Ascending aorta (tissue), 2 donors: ENCODE measurements around the gene CCDC149. TPM values are rescaled to one million over a fixed set of nuclear protein-coding genes. Genes with fewer than 3 reads are reported as not detected.

Experiments
- DNase-seq, 2 donors: peaks; one replicate each; pipeline ENCODE4 v3.0.0-alpha.2; 2019; ENCODE audit warnings: low spot score in 2 of 2
- H3K27ac ChIP-seq, 2 donors: fragments of 200-600 bp; sonication (generic); one replicate each; pipeline ENCODE4 v1.5.1; 2016 to 2017; ENCODE audit warnings: mild to moderate bottlenecking in 1 of 2
- H3K27me3 ChIP-seq: fragments of 200-600 bp; sonication (generic); one replicate; pipeline ENCODE4 v1.5.1; 2017
- H3K36me3 ChIP-seq, 2 donors: fragments of 200-600 bp; sonication (generic); one replicate each; pipeline ENCODE4 v1.5.1; 2016
- H3K4me1 ChIP-seq, 2 donors: fragments of 200-600 bp; sonication (generic); one replicate each; pipeline ENCODE4 v1.5.1; 2016 to 2017; ENCODE audit warnings: mild to moderate bottlenecking in 1 of 2
- H3K4me3 ChIP-seq, 2 donors: fragments of 200-600 bp; sonication (generic); one replicate each; pipeline ENCODE4 v1.5.1; 2016 to 2017; ENCODE audit warnings: mild to moderate bottlenecking in 1 of 2
- H3K9me3 ChIP-seq, 2 donors: fragments of 200-600 bp; sonication (generic); one replicate each; pipeline ENCODE4 v1.5.1; 2016
- intact Hi-C: fragments of 100-400 bp; cut with DNase I; formaldehyde crosslinking; loops from one replicate; pipeline ENCODE4 v1.15.1; 2023
- total RNA-seq: library from RNA; depleted of rRNA; stranded (reverse); fragments of >200 nt; gene quantifications from one replicate; pipeline ENCODE4 v1.1.0, GENCODE V29; 2016
- TF ChIP-seq, protein P1 (sequence below), 3 experiments: fragments of 200-600 bp in 2 of 3; fragments of 450-650 bp in 1 of 3; sonication (generic) in 2 of 3; IDR thresholded peaks; one replicate each; pipeline ENCODE4 v1.5.1; 2016 to 2019; ENCODE audit warnings: antibody characterized with exemption in 3 of 3, mild to moderate bottlenecking in 1 of 3, moderate library complexity in 1 of 3

CCDC149 gene
- total RNA-seq, 1 donor from 2014 or later = 8.7 TPM

DNA sequence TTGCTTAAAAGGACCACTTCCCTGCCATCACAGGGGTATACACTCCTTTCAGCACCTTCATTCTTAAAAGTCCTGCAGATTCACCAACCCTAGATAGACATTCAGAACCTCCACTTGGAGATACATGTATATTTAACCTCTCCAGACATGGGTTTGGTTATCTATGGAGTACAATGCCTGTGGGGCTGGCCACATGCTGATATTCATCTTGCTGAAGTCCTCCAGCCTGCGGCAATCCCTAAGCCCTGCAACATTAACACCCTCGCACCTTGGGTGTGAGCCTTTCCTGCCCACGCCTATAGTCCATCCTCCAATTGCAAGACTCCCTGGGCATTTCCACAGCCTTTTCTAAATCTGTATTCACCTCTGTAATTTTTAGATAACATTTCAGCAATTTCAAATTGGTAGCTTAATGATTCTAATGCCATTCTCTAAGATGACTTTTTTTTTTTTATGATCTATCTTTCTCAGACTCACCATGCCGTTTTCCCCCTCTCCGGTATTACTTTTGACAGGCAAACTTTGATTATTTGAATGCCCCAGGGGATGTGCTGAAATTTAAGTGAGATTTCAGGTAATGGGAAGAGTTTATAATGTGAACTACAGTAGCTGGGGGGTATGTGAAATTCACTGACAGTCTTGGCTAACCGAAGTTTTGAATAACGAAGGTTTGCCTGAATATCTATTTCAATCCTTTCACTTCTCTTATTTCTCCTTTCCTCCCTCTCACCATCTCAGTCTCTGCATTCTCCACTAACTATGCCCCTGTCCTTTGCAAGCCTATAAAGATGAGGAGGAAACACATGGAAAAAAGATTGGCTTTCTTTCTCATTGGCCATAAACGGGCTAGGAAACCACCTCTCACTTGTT lies 24.1 kb downstream of the CCDC149 start:
- intact Hi-C loops = no loop called here
- TF ChIP-seq, protein P1, sequence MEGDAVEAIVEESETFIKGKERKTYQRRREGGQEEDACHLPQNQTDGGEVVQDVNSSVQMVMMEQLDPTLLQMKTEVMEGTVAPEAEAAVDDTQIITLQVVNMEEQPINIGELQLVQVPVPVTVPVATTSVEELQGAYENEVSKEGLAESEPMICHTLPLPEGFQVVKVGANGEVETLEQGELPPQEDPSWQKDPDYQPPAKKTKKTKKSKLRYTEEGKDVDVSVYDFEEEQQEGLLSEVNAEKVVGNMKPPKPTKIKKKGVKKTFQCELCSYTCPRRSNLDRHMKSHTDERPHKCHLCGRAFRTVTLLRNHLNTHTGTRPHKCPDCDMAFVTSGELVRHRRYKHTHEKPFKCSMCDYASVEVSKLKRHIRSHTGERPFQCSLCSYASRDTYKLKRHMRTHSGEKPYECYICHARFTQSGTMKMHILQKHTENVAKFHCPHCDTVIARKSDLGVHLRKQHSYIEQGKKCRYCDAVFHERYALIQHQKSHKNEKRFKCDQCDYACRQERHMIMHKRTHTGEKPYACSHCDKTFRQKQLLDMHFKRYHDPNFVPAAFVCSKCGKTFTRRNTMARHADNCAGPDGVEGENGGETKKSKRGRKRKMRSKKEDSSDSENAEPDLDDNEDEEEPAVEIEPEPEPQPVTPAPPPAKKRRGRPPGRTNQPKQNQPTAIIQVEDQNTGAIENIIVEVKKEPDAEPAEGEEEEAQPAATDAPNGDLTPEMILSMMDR (IDR thresholded peaks at IDR 0.05) = no peak
- no peak for DNase-seq

DNA sequence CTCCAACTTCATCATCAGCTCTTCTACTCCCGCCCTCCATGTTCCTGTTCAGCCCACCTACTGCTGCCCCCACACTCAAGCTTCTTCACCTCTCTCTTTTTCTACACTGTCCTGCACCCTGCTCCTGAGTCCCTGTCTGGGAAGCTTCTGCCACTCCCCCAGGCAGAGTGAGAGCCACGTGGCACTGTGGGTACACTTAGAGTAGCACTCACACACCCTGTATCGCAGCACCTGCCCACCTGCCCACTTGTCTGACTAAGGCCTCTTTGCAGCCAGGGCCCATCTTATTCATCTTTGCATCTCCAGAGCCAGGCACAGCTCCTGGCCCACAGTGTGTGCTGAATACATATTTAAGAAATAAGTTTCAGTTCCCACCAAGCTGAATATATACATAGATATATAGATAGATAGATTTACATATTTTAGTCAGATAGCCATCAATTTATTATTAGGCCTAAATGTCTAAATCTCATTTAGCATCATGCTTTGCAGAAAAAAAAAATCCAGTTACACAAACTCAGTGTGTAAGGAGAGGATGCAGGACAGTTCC lies 24.9 kb downstream of the CCDC149 start:
- intact Hi-C loops = no loop called here
- Histone ChIP-seq H3K4me3 (no peak overlapping the region), H3K36me3 (peaks cover 7 to 15% of the 10 kb centered on the region in 2 donors), H3K9me3 (no peaks in the 10 kb centered on the region), H3K27me3 (no peaks in the 10 kb centered on the region), H3K4me1 (no peaks in the 10 kb centered on the region), H3K27ac (no peak overlapping the region)
- no peak for DNase-seq
- TF ChIP-seq, protein P1 (IDR thresholded peaks at IDR 0.05) = no peak

More for the DNA sequence above, 24.1 kb downstream of the CCDC149 start:
- H3K9me3 ChIP-seq = no peaks in the 10 kb centered on the region
- no peaks in the 10 kb centered on the region for H3K4me1 ChIP-seq
- H3K27ac ChIP-seq = no peak overlapping the region
- H3K27me3 ChIP-seq = no peaks in the 10 kb centered on the region
- H3K4me3 ChIP-seq = no peak overlapping the region
- H3K36me3 ChIP-seq = peaks cover 7 to 15% of the 10 kb centered on the region in 2 donors

DNA sequence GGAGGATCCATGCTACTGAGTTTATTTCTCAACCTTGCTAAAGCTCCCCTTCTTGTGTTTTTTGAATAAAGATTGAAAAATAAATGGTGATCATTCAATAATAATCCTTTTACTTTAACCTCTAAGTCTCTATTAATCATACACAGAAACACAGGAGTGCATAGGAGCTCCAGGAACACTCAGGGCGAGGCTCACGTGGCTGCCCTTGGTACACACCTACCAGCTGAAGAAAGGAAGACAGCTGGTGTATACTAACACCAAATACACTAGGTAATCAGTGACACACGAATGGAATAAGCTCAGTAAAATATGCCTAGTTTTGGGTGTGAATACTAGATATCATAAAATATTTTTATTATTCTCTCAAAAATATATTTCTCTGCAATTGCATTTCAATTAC lies 26.2 kb downstream of the CCDC149 start:
- H3K9me3 ChIP-seq = no peaks in the 10 kb centered on the region
- peaks cover 7 to 12% of the 10 kb centered on the region in 2 donors for H3K36me3 ChIP-seq
- H3K4me3 ChIP-seq = no peak overlapping the region
- H3K27ac ChIP-seq = no peak overlapping the region
- no peak for DNase-seq
- no peaks in the 10 kb centered on the region for H3K27me3 ChIP-seq
- intact Hi-C loops = no loop called here
- H3K4me1 ChIP-seq = no peaks in the 10 kb centered on the region
- TF ChIP-seq, protein P1 (IDR thresholded peaks at IDR 0.05) = no peak

DNA sequence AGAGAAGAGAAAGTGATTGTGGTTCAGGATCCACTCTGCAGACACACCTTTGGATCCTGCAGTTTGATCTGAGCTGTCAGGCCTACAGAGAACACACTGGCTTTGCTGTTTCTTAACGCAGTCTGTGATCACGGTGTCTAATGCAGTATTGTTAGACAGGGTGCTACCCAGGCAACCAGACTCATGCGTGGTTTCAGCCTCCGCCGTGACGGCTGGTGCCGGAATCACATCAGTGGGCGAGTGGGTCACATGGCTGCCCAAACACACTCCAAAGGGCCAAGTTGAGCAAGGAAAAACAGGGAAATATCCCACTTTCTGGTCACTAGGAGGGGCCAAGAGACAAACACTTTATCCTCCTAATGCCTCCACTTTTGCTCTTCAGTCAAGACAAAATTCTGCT lies 27.5 kb downstream of the CCDC149 start:
- TF ChIP-seq, protein P1 (IDR thresholded peaks at IDR 0.05) = no peak
- intact Hi-C loops = no loop called here

DNA sequence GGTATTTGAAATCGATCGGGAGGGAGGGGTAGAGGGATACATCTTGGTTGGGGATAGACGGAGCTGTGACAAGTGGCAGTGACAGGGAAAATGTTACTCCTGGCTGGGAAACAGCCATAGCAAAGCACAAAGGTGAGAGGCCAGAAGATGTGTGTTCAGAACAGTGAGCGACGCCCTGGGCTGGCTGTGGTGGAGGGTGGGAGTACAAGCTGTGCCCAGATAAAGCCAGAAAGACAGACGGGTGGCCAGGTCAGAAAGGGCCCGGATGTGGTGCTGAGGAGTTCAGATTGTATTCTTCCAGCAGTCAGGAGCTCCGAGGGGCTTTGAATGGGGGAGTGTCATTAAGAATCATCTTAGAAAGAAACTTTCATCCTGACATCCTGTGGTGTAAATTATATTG lies 27.9 kb downstream of the CCDC149 start:
- DNase-seq = no peak
- Histone ChIP-seq H3K4me1 (no peaks in the 10 kb centered on the region), H3K9me3 (no peaks in the 10 kb centered on the region), H3K27me3 (no peaks in the 10 kb centered on the region), H3K27ac (no peak overlapping the region), H3K4me3 (no peak overlapping the region), H3K36me3 (no peaks in the 10 kb centered on the region)
- TF ChIP-seq, protein P1 (IDR thresholded peaks at IDR 0.05) = no peak
- intact Hi-C loops = no loop called here

More for the DNA sequence above, 27.5 kb downstream of the CCDC149 start:
- H3K27ac ChIP-seq = no peak overlapping the region
- no peaks in the 10 kb centered on the region for H3K27me3 ChIP-seq
- DNase-seq = no peak
- no peak overlapping the region for H3K4me3 ChIP-seq
- no peaks in the 10 kb centered on the region for H3K4me1 ChIP-seq
- peaks cover 3 to 4% of the 10 kb centered on the region in 2 donors for H3K36me3 ChIP-seq
- H3K9me3 ChIP-seq = no peaks in the 10 kb centered on the region
